HG03039 (cell line): ENCODE results near the gene STPG3.
A peak's percentile ranks its signal among the peaks of the same experiment; 100 is the strongest.

Experiments used
- ATAC-seq: cut with Tn5 transposase; IDR thresholded peaks from one replicate; pipeline ENCODE4 v1.9.1; 2021; ENCODE audit warnings: mild to moderate bottlenecking, moderate library complexity; ENCODE audit not compliant: unreplicated experiment

The STPG3 gene

DNA sequence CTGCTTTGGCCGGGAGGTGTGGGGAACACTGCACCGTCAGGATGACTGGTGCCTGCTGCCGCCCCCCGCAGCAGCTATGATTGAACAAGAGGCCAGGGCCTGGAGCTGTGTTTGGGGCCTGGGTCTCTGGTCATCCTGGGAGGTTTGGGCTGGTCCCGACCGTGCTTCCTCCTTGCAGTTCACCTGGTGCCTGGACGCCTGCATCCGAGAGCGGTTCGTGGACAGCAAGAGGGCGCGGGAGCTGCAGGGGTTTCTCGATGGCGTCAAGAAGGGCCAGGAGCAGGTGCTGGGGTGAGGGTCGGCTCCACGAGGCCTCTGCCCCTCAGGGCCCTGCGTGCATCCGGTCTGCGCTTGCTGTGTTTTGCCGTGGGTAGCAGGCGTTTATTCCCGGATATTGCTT, 13.0 kb downstream of the STPG3 start:
- ATAC-seq = no peak

DNA sequence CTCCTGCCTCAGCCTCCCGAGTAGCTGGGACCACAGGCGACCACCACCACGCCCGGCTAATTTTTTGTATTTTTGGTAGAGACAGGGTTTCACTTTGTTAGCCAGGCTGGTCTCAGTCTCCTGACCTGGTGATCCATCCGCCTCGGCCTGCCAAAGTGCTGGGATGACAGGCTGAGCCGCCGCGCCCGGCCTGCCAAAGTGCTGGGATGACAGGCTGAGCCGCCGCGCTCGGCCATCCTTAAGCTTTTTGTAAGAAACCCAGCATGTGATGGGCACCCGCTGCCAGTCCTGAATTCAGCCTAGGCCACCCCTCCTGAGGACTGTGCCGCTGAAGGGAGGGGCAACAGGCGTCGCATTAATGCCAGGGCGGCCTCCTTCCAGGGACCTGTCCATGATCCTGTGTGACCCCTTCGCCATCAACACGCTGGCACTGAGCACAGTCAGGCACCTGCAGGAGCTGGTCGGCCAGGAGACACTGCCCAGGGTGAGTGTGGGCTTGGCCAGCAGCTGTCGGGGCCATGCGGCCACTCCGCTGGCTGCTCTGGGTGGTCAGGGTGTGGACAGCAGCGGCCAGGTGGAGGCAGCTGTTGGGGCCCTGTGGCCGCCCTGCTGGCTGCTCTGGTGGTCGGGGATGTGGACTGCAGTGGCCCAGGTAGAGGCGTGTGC, 14.5 kb downstream of the STPG3 start:
- no peak for ATAC-seq

DNA sequence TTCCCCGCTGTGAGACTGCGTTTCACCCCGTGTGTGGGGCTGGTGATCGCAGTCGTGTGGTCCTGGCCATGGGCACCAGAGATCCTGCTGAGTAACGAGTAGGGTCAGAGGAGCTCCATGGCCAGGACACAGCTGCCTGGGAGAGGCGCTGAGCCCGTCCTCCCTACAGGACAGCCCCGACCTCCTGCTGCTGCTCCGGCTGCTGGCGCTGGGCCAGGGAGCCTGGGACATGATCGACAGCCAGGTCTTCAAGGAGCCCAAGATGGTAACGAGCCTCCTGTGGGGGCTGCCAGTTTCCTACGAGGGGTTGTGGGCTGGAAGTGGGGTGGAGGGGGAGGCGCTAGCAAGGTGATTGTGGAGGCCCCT, 15.1 kb downstream of the STPG3 start:
- no peak for ATAC-seq

DNA sequence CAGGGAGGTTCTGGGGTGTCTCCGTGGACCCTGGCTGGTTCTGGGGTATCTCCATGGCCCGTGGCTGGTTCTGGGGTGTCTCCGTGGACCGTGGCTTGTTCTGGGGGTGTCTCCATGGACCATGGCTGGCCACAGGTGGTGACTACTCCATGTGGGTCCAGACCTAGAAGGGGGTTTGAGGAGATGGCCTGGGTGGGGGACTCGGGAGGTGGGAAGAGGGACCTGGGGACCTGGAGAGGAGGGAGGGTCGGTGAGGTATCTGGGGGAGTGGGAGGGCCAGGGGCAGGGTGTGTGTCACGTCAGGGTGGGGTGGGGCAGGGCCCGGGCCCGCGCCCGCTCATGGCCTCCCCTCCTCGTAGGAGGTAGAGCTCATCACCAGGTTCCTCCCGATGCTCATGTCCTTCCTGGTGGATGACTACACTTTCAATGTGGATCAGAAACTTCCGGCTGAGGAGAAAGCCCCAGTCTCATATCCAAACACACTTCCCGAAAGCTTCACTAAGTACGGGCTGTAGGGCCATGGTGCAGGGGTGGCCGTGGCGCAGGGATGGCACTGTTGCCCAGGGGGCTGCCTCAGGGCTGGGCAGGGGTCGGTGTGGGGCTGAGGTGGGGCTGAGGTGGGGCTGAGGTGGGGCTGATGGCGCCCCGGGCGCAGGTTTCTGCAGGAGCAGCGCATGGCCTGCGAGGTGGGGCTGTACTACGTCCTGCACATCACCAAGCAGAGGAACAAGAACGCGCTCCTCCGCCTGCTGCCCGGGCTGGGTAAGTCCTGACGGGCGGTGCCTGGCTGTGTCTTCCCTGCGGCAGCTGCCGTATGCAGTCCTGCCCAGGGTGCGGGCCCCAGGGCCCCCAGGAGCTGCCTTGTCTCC, 15.7 kb downstream of the STPG3 start:
- ATAC-seq = no peak

DNA sequence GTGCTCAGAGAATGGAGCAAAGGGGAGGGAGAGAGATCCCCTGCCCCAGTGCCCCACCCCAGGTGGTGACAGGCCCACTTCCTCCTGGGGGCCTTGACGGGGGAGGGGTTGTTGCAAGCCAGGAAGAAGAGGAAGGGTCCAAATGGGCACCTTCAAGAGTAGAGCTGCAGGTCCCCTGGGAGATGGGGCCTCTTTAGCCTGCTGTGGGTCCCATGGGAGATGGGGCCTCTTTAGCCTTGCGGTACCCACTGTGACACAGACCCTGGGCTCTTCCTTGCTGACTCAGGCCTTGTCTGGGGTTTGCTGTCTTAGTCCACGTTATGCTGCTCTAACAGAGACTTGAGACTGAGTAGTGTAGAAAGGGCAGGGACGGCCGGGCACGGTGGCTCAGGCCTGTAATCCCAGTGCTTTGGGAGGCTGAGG, 16.9 kb downstream of the STPG3 start:
- no peak for ATAC-seq

DNA sequence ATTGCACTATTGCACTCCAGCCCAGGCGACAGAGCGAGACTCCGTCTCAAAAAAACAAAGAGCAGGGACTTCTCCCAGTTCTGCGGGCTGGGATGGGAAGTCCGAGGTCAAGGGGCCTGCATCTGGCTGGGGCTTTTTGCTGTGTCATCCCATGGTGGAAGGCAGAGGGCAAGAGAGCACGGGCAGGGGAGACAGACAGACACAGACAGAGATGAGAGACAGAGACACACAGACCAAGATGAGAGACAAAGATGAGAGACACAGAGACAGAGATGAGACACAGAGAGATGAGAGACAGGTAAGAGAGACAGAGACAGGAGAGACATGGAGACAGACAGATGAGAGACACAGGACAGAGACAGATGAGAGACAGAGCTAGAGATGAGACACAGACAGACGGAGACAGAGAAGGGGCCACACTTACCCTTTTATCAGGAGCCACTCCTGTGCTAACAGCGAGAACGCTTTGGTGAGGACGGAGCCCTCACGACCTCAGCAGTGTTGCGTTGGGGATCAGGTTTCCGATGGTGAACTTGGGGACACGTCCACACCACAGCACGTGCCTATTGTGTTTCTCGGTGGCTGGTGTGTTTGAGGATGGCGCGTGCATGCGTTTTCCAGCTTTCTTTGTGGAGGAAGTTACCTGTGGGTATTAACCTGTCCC, 17.6 kb downstream of the STPG3 start:
- no peak for ATAC-seq

DNA sequence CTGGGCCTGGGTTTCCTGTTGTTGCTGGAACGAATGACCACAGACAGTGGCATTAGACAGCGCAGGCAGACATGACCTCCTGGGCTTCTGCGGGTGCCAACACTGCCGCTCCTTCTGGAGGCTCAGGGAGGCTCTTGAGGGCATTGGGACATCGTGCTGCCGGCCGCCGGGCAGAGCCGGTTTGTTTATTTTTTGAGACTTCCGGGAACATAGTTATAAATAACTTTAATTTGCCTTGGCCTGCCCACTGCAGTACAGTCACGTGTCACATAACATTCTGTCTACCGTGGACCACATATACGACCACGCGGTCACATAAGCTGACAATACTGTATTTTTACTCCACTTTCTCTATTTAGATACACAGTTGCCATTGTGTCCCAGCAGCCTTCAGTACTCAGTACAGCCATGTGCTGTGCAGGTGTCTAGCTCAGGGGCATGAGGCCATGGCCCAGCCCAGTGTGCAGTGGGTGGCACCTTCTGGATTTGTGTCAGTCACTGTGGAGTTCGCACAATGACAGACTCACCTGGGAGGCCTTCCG, 18.2 kb downstream of the STPG3 start:
- ATAC-seq = no peak

DNA sequence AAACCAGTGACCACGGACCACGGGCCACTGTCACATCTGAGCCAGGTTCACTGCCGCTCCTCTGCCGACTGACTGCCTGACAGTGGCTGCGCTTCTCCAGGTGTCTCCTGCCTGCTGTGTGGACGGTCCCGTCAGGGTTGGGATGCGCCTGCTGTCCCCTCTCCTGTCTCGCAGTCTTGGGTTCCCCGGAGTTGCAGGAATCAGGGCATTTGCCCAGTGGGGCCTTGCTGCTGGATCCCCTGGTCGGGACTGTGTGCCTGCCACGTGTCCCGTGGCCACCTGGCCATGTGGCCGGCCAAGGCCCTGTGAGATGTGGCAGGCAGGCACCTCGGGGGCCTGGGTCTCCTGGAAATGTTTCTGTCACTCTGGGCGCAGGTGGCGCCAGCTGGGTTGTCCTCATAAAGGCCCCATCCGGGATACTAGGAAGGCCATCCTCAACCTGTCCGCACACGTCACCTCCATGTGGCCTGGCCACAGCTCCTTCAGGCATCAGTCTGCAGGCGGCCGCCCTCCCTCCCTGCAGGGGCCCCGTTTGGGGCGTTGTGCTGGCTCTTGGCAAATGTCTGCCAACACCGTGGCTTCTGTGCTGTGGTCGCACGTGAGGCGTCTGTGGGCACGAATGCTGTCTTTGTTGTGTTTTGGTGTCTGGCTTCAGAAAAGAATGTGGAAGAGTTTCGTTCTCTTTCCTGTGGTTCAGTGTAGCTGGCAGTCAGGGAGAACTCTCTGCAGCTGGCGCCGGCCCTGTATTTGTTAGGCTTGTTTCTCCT, 20.0 kb downstream of the STPG3 start:
- no peak for ATAC-seq

DNA sequence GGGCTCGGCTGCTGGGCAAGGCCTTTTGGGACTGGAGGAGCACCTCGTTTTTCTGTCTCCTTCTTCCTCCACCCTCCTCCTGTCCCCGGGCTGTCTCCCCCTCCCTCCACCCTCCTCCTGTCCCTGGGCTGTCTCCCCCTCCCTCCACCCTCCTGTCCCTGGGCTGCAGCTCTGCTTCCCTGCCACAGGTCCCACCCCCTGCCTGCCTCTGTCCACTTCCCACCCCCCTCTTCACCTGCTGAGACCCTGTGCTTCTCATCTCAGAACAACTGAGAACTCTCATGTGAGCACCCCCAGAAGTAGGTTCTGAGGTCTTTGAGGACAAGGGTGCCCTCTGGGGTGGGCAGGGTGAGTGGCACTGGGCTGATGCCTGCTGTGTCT, 20.6 kb downstream of the STPG3 start:
- no peak for ATAC-seq

DNA sequence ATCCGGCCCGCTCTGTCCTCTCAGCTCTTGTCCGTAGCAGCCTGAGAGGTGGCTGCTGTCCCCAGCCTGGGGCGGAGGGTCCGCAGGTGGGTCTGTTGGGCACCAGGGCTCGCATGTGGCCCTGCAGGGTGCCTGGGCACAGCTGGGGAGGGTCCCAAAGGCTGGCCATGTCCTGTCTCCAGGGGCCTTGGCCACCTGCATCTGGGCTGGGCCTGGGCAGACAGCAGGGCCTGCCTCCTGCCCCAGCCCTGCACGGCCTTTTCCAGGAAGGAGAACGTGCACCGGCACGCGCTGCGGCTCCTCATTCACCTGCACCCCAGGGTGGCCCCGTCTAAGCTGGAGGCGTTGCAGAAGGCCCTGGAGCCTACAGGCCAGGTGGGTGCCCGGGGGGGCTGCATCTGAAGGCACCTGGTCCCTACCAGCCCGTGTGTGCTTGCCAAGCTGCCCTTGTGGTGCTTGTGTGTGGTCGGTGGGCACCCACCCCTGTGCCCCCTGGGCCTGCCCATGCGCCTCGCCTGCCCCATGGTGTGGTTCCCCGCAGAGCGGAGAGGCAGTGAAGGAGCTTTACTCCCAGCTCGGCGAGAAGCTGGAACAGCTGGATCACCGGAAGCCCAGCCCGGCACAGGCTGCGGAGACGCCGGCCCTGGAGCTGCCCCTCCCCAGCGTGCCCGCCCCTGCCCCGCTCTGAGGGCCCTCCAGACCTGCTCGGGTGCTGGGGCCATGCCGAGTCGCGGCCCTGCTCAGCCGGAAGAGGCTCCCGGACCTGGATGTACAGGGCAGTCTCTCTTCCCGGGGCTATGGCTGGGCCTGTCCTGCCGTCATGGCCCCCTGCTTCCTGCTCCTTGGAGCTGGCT, 21.4 kb downstream of the STPG3 start:
- no peak for ATAC-seq

DNA sequence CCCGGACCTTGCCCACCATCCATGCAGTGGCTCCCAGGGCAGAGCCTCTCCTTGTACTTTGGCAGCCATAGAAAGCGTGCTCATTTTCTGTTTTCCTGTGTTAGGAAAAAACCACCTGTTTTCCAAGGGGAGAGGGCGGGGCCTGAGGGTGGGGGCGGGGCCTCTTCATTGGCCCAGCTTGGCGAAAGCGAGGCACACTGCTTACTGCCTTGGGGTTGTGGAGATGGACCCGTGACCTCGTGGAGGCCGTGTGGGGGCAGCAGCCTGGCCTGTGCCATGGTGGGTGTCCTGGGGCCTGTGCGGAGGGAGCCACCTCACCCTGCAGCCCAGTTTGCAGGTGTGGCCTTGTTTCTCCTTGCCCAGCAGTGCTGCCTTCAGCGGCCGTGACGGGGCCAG, 22.0 kb downstream of the STPG3 start:
- no peak for ATAC-seq

DNA sequence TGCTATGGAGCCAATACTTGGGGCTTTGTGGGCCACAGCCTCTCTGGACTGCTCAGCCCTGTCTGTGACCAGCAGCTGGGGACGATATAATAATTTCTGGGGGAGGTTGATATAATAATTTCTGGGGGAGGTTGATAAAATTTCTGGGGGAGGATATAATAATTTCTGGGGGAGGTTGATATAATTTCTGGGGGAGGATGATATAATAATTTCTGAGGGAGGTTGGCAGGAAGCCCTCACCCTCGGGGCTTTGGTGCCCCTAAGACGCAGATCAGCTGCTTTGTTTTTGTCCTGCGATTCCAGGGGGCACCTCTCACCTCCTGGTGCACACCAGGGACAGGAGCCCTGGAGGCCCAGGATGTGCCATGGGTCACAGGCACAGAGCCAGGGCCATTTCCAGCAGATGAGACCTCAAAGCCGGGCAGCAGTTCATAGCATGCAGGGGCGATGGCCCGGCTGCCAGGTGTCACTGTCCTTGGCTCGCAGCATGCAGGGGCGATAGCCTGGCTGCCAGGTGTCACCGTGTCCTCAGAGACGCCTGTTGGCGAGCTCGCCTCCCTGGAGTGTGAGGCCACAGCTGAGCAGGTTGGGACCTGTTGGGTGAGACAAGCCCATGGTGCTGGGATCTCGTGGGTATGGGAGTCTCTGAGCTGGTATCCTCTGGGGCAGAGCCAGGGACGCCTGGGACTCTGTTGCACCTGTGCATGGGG, 22.7 kb downstream of the STPG3 start:
- no peak for ATAC-seq

DNA sequence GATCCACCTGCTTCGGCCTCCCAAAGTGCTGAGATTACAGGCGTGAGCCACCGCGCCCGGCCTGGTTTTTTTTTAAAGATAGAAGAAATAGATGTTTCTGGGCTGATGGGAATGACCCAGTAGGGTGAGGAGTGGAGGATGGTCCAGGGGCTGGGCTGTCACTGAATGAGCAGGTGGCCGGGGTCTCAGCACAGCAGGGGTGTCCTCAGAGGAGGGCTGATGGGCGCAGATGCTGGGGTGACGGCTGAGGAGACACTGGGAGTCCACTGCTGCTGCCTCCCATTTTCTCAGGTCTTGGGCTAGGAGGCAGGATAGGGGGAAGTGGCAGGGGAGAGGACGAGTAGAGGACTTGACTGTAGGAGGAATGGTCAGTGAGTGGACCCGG, 24.1 kb downstream of the STPG3 start:
- ATAC-seq = no peak

DNA sequence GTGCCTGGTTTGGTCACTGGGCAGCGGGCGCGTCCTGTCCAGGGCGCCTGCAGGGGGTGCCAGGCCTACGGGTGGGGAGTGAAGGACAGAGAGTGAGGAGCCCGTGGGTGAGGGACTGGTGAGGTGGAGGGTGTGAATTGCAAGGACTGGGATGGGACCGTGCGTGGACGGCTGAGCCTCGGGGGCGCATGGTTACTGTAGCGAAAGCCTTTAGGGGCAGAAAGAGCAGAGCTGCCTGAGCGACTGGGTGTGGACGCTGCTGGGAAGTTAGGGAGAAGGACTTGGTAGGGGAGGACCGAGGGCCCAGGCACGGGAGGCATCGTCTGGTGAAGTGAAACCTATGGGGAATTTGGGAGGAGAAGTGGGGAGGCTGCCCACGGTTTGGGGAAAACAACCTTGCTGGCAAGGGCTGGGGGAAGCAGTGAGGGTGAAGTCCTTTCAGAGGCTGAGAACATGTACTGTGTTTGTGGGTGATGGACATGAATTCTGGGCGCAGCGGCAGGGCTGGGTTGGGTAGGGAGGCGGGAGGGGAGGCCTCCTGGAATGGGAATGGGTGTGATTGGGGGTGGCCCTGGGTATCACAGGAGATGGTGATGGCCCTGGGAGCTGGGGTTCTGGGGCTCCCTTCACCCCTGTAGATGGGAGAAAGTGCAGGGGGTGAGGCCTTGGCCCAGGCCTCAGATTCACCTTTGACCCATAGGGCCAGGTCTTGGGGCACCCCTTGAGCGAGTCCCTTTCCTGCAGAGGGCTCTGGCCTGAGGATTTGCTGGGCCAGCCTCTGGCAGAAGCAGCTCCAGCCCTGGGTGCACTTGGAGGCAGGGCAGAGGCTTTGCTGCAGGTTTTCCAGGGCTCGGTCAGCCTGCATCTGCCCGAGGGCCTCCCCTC, 24.7 kb downstream of the STPG3 start:
- ATAC-seq = no peak

DNA sequence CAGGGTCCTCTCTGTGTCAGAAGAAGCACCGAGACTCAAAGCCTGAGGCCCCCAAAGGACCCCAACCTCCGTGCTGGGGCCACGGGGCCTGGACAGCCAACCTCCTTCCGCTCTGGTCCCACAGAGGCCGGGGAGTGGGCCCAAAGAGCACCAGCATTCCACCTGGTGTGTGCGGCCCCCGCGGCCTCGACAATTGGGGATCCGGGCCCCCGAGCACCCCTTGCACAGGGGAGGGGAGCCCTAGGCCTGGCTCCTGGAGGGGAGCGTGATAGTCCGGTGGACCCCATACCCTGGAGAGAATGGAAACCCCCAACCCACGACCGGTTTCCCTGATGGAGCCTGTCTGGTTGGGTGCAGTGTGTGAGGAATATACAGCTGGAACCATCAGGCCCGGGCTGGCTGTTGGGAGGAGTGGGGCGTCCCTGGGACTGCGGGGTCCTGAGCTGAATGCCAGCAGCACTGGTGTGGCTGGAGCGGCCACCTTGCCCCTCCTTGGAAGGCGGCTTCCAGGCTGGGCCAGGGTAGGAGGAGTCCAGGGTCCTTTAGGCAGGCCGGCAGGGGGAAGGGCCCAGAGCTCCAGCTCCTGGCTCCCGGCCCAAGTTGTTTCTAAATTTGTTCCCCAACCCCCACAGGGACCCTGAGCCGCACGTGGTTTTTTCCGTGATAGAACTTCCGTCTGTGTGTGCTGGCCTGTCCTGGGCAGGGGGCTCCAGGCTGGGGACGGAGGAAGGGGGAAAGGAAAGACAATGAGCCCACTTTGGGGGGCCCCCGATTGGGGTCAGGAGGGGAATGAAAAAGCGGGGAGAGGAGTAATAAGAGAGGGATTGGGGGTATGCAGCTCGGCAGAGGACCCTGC, 25.6 kb downstream of the STPG3 start:
- no peak for ATAC-seq

DNA sequence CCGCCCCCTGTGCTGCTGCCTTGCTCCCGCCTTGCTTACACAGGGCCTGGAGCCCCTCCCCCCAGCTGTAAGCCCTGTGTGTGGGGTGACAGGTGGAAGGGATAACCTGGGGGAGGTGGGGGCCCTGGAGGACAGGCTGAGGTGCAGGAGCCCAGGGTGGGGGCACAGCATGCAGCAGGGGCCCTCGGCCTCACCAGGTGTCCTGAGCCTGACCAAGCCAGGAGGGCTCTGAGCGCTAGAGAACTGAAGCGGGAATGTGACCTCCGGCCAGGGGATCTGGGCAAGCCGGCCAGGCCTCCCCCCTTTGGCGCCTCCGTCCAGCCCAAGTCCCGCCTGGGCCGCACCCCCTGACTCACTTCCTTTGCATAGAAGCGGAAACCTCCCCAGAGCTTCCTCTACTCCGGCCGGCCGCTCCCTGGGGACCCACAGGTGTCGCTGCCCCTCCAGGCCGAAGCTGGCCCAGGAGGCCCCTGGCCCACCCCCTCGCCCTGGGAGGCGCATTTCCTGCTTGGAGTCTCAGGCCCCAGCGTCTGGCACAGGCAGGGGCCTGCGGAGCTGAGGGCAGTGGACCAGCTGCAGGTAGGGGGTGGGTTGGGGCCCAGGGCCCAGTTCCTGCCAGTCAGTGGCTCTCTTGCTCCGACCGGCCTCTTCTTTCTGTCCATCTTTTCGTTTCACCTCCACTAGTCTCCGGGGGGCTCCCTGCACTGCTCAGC, 26.4 kb downstream of the STPG3 start, which contains the start of gene TOR4A:
Gene TOR4A, plus strand, starts transcription at position 398 of the 713 bp plus-strand sequence. CDS start 964 bp downstream, outside the sequence.
- peak; percentile 43 for ATAC-seq
